ENCODE measurements around the gene SLC16A7. TPM values are rescaled to one million over a fixed set of nuclear protein-coding genes. Genes with fewer than 3 reads are reported as not detected.

Gene SLC16A7
- total and polyA plus RNA-seq, 2 of the 8 experiments (the other 6 are each of a cell fraction or from before 2014, with no cell fraction given) = 0.74 to 4.3 TPM

- H3K27ac ChIP-seq (ENCODE audit: low read depth, low read length) = no peak overlapping the region
- FAIRE-seq (no peak), DNase-seq (ENCODE audit: low read depth in 1 of 2, low spot score in 2 of 2) (no peak)
- 96% methylated on average over 2 of the region's 2 CpGs; no CpG with 5 or more reads in 1 of the 2 experiments for WGBS, 2 experiments (ENCODE audit: extremely low coverage in 1 of 2, insufficient coverage in 1 of 2, insufficient read length in 1 of 2, insufficient replicate concordance in 2 of 2, low coverage in 1 of 2, low lambda C conversion rate in 2 of 2, missing lambda C conversion rate in 1 of 2)
- no peaks in the 10 kb centered on the region for H3K4me1 ChIP-seq (replicated peaks in 1 of 4; ENCODE audit: control insufficient read depth in 3 of 4, insufficient read depth in 4 of 4, low read length in 3 of 4)
- no peak overlapping the region for H2BK120ac ChIP-seq (replicated peaks; ENCODE audit: low read depth, low read length)
- H3K79me1 ChIP-seq (ENCODE audit: low read depth, low read length) = no peaks in the 10 kb centered on the region
- no peak overlapping the region for H2AFZ ChIP-seq (ENCODE audit: low read length)
- H3K9ac ChIP-seq (replicated peaks in 1 of 4; ENCODE audit: extremely low read depth in 1 of 4, low read depth in 3 of 4, low read length in 3 of 4) = no peak overlapping the region
- no peak overlapping the region for H3K4me2 ChIP-seq (ENCODE audit: insufficient read depth in 1 of 2, low read depth in 2 of 2, low read length in 2 of 2)
- no peak overlapping the region for H3K18ac ChIP-seq (ENCODE audit: extremely low read depth, low read length)
- no peak overlapping the region for H2AK5ac ChIP-seq (ENCODE audit: low read depth, low read length)
- no peak overlapping the region for H3K4me3 ChIP-seq (ENCODE audit: extremely low read depth in 1 of 4, insufficient read depth in 2 of 4, low read depth in 3 of 4, low read length in 4 of 4)
- no peak overlapping the region for H4K91ac ChIP-seq (replicated peaks; ENCODE audit: insufficient read length, low read length)
- no peak overlapping the region for H3K23ac ChIP-seq (ENCODE audit: insufficient read length)
- no peak overlapping the region for H3K14ac ChIP-seq (ENCODE audit: insufficient read length)
- H4K8ac ChIP-seq (ENCODE audit: extremely low read depth, insufficient read depth, low read length) = no peak overlapping the region
- H3K23me2 ChIP-seq (ENCODE audit: low read depth, low read length) = no peaks in the 10 kb centered on the region
- H3K36me3 ChIP-seq (ENCODE audit: control insufficient read depth in 2 of 4, insufficient read depth in 4 of 4, low read length in 3 of 4) = no peaks in the 10 kb centered on the region
- H3K27me3 ChIP-seq (replicated peaks in 1 of 4; ENCODE audit: control insufficient read depth in 3 of 4, extremely low read depth in 1 of 4, insufficient read depth in 3 of 4, low read length in 3 of 4) = no peaks in the 10 kb centered on the region
- no peaks in the 10 kb centered on the region for H3K9me3 ChIP-seq (ENCODE audit: insufficient read depth in 2 of 2, low read depth in 1 of 2, low read length in 1 of 2)
- H4K5ac ChIP-seq (ENCODE audit: insufficient read length, low read depth, low read length) = no peak overlapping the region
- no peak overlapping the region for H2BK20ac ChIP-seq (ENCODE audit: low read length)
- CTCF ChIA-PET (ENCODE audit: partially characterized antibody) = no interaction called here
- H3K4ac ChIP-seq (replicated peaks; ENCODE audit: insufficient read length, low read depth, low read length) = no peak overlapping the region
- no peak overlapping the region for H3K56ac ChIP-seq (replicated peaks; ENCODE audit: insufficient read length, low read depth, low read length)
- no peak overlapping the region for H2BK12ac ChIP-seq (ENCODE audit: low read depth, low read length)
- no peaks in the 10 kb centered on the region for H3K79me2 ChIP-seq (ENCODE audit: control insufficient read depth in 1 of 2, insufficient read depth in 2 of 2, low read length in 2 of 2)
- no peaks in the 10 kb centered on the region for H4K20me1 ChIP-seq (replicated peaks in 1 of 2; ENCODE audit: control insufficient read depth in 1 of 2, insufficient read depth in 2 of 2, low read length in 2 of 2)
- POLR2A ChIA-PET (ENCODE audit: partially characterized antibody) = no interaction called here
- no peak overlapping the region for H2BK5ac ChIP-seq (ENCODE audit: low read depth, low read length)
- H2BK15ac ChIP-seq (ENCODE audit: low read length) = no peak overlapping the region
- TF ChIP-seq FOSL1 (IDR thresholded peaks at IDR 0.05; ENCODE audit: insufficient read depth, low read depth, low read length) (no peak), NRF1 (IDR thresholded peaks at IDR 0.05; ENCODE audit: low read depth, low read length) (no peak), KDM5A (IDR thresholded peaks at IDR 0.05; ENCODE audit: low read length) (no peak), RXRA (IDR thresholded peaks at IDR 0.05; ENCODE audit: insufficient read depth, low read depth, low read length) (no peak), EP300 (IDR thresholded peaks at IDR 0.05; ENCODE audit: borderline replicate concordance in 1 of 2, low read depth in 2 of 2, low read length in 2 of 2) (no peak), MAX (IDR thresholded peaks at IDR 0.05) (no peak), ZNF274 (IDR thresholded peaks at IDR 0.05; ENCODE audit: borderline replicate concordance, extremely low read depth, low read length) (no peak), ATF2 (IDR thresholded peaks at IDR 0.05; ENCODE audit: low read length) (no peak), ASH2L (IDR thresholded peaks at IDR 0.05; ENCODE audit: low read length) (no peak)
Observed at GRCh38 chr12:59724011-59724695, 128.3 kb downstream of the SLC16A7 start.

Measured in H1 (cell line).